Uterus (tissue), 4 donors: ENCODE data around the gene WSCD1. TPM values are rescaled to one million over a fixed set of nuclear protein-coding genes. Genes with fewer than 3 reads are reported as not detected.
A peak's percentile ranks its signal among the peaks of the same experiment; 100 is the strongest.

ENCODE experiments used
- DNase-seq, 2 donors: peaks; one replicate each; pipeline ENCODE4 v3.0.0-alpha.2; 2019 to 2020
- H3K27ac ChIP-seq, 2 donors: fragments of 200-600 bp; sonication (generic); 1 replicate in 1 of 2; 2 replicates in 1 of 2; pipeline ENCODE4 v1.5.1; 2016 to 2018
- H3K27me3 ChIP-seq, 2 donors: fragments of 200-600 bp; sonication (generic); one replicate each; pipeline ENCODE4 v1.5.1; 2018 to 2019; ENCODE audit warnings: control low read depth in 1 of 2
- H3K36me3 ChIP-seq, 2 donors: fragments of 200-600 bp; sonication (generic); one replicate each; pipeline ENCODE4 v1.5.1; 2019; ENCODE audit warnings: control low read depth in 1 of 2
- H3K4me1 ChIP-seq, 2 donors: fragments of 200-600 bp; sonication (generic); one replicate each; pipeline ENCODE4 v1.5.1; 2018 to 2019; ENCODE audit warnings: control low read depth in 1 of 2
- H3K4me3 ChIP-seq, 2 donors: fragments of 200-600 bp; sonication (generic); 1 replicate in 1 of 2; 2 replicates in 1 of 2; pipeline ENCODE4 v1.5.1; 2018 to 2019; ENCODE audit warnings: mild to moderate bottlenecking in 1 of 2
- H3K9me3 ChIP-seq, 2 donors: fragments of 200-600 bp; sonication (generic); one replicate each; pipeline ENCODE4 v1.5.1; 2019; ENCODE audit warnings: control low read depth in 1 of 2
- POLR2A ChIP-seq, 2 donors: fragments of 450-650 bp; IDR thresholded peaks; one replicate each; pipeline ENCODE4 v1.6.1; 2016; ENCODE audit warnings: antibody characterized with exemption in 2 of 2, mild to moderate bottlenecking in 1 of 2, moderate library complexity in 1 of 2
- intact Hi-C: fragments of 100-400 bp; cut with DNase I; formaldehyde crosslinking; loops from one replicate; pipeline ENCODE4 v1.15.1; 2023; ENCODE audit warnings: low total_unique reads
- total RNA-seq, 4 donors: library from RNA; depleted of rRNA in 3 of 4; stranded (reverse); fragments of >200 nt in 3 of 4; gene quantifications; one replicate each; pipeline versions ENCODE4 v1.1.0 to v1.2.4, GENCODE V29; 2014 to 2023
- TF ChIP-seq, protein P1 (sequence below), 4 experiments: fragments of 200-600 bp in 2 of 4; fragments of 450-650 bp in 2 of 4; sonication (generic) in 2 of 4; IDR thresholded peaks; one replicate each; pipeline ENCODE4 v1.5.1; 2016 to 2019; ENCODE audit warnings: antibody characterized with exemption in 4 of 4, mild to moderate bottlenecking in 2 of 4, moderate library complexity in 1 of 4
- donor health status: DM: yes; HTN: yes; CAD: no.

Gene WSCD1
- total RNA-seq, 4 donors from 2014 or later = 3.8 to 12.7 (median 6.6) TPM

- peak in 1 of 2 donors; percentile 25 for DNase-seq
- Histone ChIP-seq H3K4me1 (no peaks in the 10 kb centered on the region), H3K36me3 (no peaks in the 10 kb centered on the region), H3K27me3 (no peaks in the 10 kb centered on the region), H3K27ac (peak overlapping the region in 1 of 2 donors; percentile 33), H3K4me3 (no peak overlapping the region), H3K9me3 (no peaks in the 10 kb centered on the region)
- TF ChIP-seq, protein P1, sequence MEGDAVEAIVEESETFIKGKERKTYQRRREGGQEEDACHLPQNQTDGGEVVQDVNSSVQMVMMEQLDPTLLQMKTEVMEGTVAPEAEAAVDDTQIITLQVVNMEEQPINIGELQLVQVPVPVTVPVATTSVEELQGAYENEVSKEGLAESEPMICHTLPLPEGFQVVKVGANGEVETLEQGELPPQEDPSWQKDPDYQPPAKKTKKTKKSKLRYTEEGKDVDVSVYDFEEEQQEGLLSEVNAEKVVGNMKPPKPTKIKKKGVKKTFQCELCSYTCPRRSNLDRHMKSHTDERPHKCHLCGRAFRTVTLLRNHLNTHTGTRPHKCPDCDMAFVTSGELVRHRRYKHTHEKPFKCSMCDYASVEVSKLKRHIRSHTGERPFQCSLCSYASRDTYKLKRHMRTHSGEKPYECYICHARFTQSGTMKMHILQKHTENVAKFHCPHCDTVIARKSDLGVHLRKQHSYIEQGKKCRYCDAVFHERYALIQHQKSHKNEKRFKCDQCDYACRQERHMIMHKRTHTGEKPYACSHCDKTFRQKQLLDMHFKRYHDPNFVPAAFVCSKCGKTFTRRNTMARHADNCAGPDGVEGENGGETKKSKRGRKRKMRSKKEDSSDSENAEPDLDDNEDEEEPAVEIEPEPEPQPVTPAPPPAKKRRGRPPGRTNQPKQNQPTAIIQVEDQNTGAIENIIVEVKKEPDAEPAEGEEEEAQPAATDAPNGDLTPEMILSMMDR (IDR thresholded peaks at IDR 0.05) = no peak
- no peak for TF ChIP-seq POLR2A (IDR thresholded peaks at IDR 0.05)
- intact Hi-C loops = no loop called here
These were observed 28.6 kb downstream of the WSCD1 start for GRCh38 chr17:6098823-6099180.

- no peak for DNase-seq
- Histone ChIP-seq H3K36me3 (no peaks in the 10 kb centered on the region), H3K4me1 (no peaks in the 10 kb centered on the region), H3K27me3 (no peaks in the 10 kb centered on the region), H3K4me3 (no peak overlapping the region), H3K9me3 (no peaks in the 10 kb centered on the region), H3K27ac (no peak overlapping the region)
- intact Hi-C loops = no loop called here
- no peak for TF ChIP-seq POLR2A (IDR thresholded peaks at IDR 0.05)
- TF ChIP-seq, protein P1 (IDR thresholded peaks at IDR 0.05) = no peak
These were observed 29.3 kb downstream of the WSCD1 start for GRCh38 chr17:6099492-6099891.

DNA sequence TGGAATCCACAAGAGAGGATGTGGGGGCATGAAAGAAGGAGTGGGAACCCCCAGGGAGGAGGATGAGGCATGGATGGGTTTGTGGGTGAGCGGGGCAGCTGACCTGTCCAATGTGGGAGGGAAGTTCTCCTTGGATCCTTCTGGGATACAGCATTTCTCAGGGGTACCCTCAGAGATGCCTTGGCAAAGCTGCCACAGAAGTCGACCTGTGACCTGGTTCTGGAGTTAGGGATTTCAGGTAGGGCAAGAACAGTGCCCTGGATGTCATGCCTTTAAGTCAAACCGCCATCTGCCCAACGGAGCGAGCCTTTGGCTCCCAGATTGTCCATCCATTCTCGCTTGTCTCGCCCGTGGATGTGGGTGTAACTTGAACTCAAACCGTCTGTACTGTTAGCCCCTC, 30.0 kb downstream of the WSCD1 start:
- TF ChIP-seq POLR2A (IDR thresholded peaks at IDR 0.05) = no peak
- TF ChIP-seq, protein P1 (IDR thresholded peaks at IDR 0.05) = no peak
- intact Hi-C loops = no loop called here
- Histone ChIP-seq H3K4me3 (no peak overlapping the region), H3K9me3 (no peaks in the 10 kb centered on the region), H3K27ac (no peak overlapping the region), H3K27me3 (no peaks in the 10 kb centered on the region), H3K4me1 (no peaks in the 10 kb centered on the region), H3K36me3 (no peaks in the 10 kb centered on the region)
- no peak for DNase-seq

DNA sequence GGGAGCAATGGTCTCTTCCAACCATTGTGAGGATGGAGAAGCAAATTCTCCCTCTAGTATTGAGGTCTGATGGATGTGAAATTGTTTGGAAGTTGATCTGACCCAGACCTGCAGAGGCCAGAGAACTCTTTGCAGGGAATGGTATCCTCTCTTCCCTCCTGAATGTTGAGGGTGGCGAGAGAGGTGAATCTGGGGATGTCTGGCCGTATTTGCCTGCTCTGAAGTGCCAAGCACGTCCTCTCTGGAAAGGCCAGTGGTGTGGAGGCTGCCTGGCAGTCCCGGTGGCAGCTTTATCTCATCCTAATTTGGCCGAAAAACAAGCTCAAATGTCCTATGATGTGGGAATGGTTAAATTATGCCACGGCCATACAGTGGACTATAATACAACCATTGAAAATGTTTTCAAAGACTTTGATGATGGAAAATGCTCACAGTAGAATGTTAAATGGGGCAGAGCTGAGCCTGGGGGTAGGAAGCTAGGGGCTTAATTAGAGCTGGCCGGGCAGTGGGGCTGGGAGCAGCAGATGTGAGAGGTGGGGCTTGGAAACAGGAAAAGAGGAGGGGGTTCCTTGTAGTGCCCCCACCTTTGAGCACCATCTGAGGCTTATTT, 30.8 kb downstream of the WSCD1 start:
- Histone ChIP-seq H3K27ac (no peak overlapping the region), H3K9me3 (no peaks in the 10 kb centered on the region), H3K4me1 (no peaks in the 10 kb centered on the region), H3K4me3 (no peak overlapping the region), H3K36me3 (no peaks in the 10 kb centered on the region), H3K27me3 (no peaks in the 10 kb centered on the region)
- TF ChIP-seq POLR2A (IDR thresholded peaks at IDR 0.05) = no peak
- TF ChIP-seq, protein P1 (IDR thresholded peaks at IDR 0.05) = no peak
- no peak for DNase-seq
- intact Hi-C loops = no loop called here

- Histone ChIP-seq H3K4me3 (no peak overlapping the region), H3K9me3 (no peaks in the 10 kb centered on the region), H3K27me3 (no peaks in the 10 kb centered on the region), H3K36me3 (no peaks in the 10 kb centered on the region), H3K27ac (no peak overlapping the region), H3K4me1 (no peaks in the 10 kb centered on the region)
- no peak for TF ChIP-seq POLR2A (IDR thresholded peaks at IDR 0.05)
- TF ChIP-seq, protein P1 (IDR thresholded peaks at IDR 0.05) = no peak
- intact Hi-C loops = no loop called here
- DNase-seq = no peak
These were observed 31.5 kb downstream of the WSCD1 start for GRCh38 chr17:6101706-6102105.
